ENCODE data around the gene GPR158. TPM values are rescaled to one million over a fixed set of nuclear protein-coding genes. Genes with fewer than 3 reads are reported as not detected.

The GPR158 gene
- total and polyA plus RNA-seq, 8 donors: 0.06 to 1.2 (median 0.24) TPM

GRCh38 chr10:25405871-25406270 lies 231.1 kb downstream of the GPR158 start:
- no peak overlapping the region for H3K4me3 ChIP-seq
- intact Hi-C loops (cut with DNase I): no loop called here
- TF ChIP-seq, protein P1, sequence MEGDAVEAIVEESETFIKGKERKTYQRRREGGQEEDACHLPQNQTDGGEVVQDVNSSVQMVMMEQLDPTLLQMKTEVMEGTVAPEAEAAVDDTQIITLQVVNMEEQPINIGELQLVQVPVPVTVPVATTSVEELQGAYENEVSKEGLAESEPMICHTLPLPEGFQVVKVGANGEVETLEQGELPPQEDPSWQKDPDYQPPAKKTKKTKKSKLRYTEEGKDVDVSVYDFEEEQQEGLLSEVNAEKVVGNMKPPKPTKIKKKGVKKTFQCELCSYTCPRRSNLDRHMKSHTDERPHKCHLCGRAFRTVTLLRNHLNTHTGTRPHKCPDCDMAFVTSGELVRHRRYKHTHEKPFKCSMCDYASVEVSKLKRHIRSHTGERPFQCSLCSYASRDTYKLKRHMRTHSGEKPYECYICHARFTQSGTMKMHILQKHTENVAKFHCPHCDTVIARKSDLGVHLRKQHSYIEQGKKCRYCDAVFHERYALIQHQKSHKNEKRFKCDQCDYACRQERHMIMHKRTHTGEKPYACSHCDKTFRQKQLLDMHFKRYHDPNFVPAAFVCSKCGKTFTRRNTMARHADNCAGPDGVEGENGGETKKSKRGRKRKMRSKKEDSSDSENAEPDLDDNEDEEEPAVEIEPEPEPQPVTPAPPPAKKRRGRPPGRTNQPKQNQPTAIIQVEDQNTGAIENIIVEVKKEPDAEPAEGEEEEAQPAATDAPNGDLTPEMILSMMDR (IDR thresholded peaks at IDR 0.05): no peak
- no peak for ATAC-seq
- FAIRE-seq: no peak
- DNase-seq: no peak
- no peaks in the 10 kb centered on the region for H3K27me3 ChIP-seq
- H3K4me1 ChIP-seq: no peaks in the 10 kb centered on the region
- H3K9me3 ChIP-seq: no peaks in the 10 kb centered on the region
- no peaks in the 10 kb centered on the region for H3K36me3 ChIP-seq
- no peak overlapping the region for H3K27ac ChIP-seq
- WGBS, 2 donors: 54 to 71% methylated on average over 1 of the region's 1 CpG

DNA sequence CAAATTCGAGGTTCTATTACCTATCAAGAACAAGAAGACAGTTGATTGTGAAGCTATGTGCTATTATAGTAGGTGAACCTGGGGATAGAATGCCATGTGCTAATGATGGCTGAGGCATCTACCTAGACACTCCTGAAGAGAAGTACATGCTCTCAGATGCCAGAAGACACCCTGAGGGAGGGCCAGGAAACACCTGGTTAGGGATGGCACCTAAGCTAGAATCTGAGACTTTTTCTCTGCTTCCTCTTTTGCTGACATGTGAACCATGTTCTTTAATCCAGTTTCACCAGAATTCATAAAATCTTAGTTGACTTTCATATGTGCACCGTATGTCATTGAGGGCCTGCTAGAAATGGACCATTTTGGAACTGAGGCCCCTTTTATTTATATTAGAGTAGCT lies 242.8 kb downstream of the GPR158 start:
- Histone ChIP-seq H3K4me1 (no peaks in the 10 kb centered on the region), H3K9me3 (no peaks in the 10 kb centered on the region), H3K36me3 (no peaks in the 10 kb centered on the region), H3K27ac (no peak overlapping the region), H3K4me3 (no peak overlapping the region), H3K27me3 (no peaks in the 10 kb centered on the region)
- TF ChIP-seq, protein P1 (IDR thresholded peaks at IDR 0.05): no peak
- DNase-seq: no peak
- no peak for ATAC-seq
- intact Hi-C loops (cut with DNase I): no loop called here
- 44 to 54% methylated on average over 2 of the region's 2 CpGs for WGBS, 2 donors
- FAIRE-seq: no peak

- Histone ChIP-seq H3K27me3 (no peaks in the 10 kb centered on the region), H3K4me3 (no peak overlapping the region), H3K27ac (no peak overlapping the region), H3K4me1 (no peaks in the 10 kb centered on the region), H3K9me3 (no peaks in the 10 kb centered on the region), H3K36me3 (no peaks in the 10 kb centered on the region)
- ATAC-seq: no peak
- TF ChIP-seq, protein P1 (IDR thresholded peaks at IDR 0.05): no peak
- no peak for DNase-seq
- intact Hi-C loops (cut with DNase I): no loop called here
- 38 to 48% methylated on average over 2 of the region's 2 CpGs for WGBS, 2 donors
- FAIRE-seq: no peak
These were observed 251.0 kb downstream of the GPR158 start for GRCh38 chr10:25425776-25426175.

GRCh38 chr10:25436431-25436830 lies 261.6 kb downstream of the GPR158 start:
- no peak for FAIRE-seq
- WGBS, 2 donors: 77 to 89% methylated on average over 2 of the region's 2 CpGs
- Histone ChIP-seq H3K27me3 (no peaks in the 10 kb centered on the region), H3K36me3 (no peaks in the 10 kb centered on the region), H3K27ac (no peak overlapping the region), H3K4me3 (no peak overlapping the region), H3K9me3 (no peaks in the 10 kb centered on the region), H3K4me1 (no peaks in the 10 kb centered on the region)
- intact Hi-C loops (cut with DNase I): no loop called here
- no peak for ATAC-seq
- DNase-seq: no peak
- TF ChIP-seq, protein P1 (IDR thresholded peaks at IDR 0.05): no peak

DNA sequence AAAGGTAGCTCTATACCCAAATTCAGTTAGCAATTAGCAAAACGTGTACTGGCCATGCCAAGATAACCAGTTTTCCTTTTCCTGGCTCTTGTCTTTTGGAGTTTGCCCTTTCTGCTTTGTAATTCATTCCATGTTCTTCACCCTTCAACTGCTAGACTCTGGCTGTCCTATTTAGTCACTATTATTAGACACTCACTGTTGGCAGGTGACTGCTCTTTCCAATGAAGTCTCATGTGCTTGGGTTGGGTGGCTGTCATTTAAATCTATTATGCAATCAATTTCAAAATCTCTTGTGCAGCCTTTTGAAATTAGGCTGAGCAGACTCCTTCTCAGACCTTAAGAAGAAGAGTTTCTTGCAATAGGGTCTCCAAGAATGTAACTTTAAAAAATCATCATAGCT lies 266.5 kb downstream of the GPR158 start:
- Histone ChIP-seq H3K27me3 (no peaks in the 10 kb centered on the region), H3K4me1 (no peaks in the 10 kb centered on the region), H3K36me3 (no peaks in the 10 kb centered on the region), H3K9me3 (no peaks in the 10 kb centered on the region), H3K4me3 (no peak overlapping the region), H3K27ac (no peak overlapping the region)
- intact Hi-C loops (cut with DNase I): no loop called here
- no peak for FAIRE-seq
- no peak for DNase-seq
- 17 to 21% methylated on average over 1 of the region's 1 CpG for WGBS, 2 donors
- TF ChIP-seq, protein P1 (IDR thresholded peaks at IDR 0.05): no peak
- ATAC-seq: no peak
